NCI-H146 treated with DMSO at 0.1 percent for 48 hours (cell line): Measurements from ENCODE around the gene ZFAND2A.
"Not testable (repeated sequence)": the region's sequence is repeated elsewhere in the genome, so short reads cannot be mapped to it uniquely, and the experiment has no call there.

Experiments used
- DNase-seq: peaks from one replicate; lab custom pipeline; 2025; ENCODE audit not compliant: unreplicated experiment; lab: John Stamatoyannopoulos, UW

The ZFAND2A gene

DNA sequence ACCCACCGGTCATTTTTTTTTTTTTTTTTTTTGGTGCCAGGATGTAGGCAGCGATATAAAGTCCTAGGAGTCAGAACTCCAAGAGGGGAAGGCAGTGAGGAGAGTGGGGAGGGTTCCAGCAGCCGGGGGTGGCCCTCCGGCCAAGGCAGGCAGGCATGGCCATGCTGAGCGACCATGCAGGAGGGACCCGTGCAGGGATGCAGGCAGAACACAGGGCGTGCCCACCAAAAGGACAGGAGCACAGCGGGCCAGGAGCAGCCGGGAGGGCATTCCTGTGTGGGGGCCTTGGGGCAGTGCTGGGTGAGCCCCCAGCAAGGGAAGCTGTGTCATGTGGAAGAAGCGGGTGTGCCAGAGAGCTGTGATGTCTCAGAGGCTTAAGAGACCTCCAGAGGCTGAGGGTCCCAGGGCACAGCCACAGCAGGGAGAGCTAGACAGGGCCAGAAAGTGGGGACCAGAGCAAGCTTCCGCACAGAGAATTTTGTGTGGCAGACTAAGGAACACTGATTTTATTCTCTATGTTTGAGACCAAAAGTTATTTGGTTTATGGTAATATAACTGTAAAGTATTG is 5.7 kb downstream of the ZFAND2A start:
- DNase-seq: no peak

- no peak for DNase-seq
Observed at GRCh38 chr7:1152492-1152891, 7.5 kb downstream of the ZFAND2A start.

GRCh38 chr7:1151653-1152425 is 8.2 kb downstream of the ZFAND2A start:
- DNase-seq: no peak

- DNase-seq: no peak
Observed at GRCh38 chr7:1151156-1151555, 8.8 kb downstream of the ZFAND2A start.

- DNase-seq: no peak
Observed at GRCh38 chr7:1150400-1151002, 9.5 kb downstream of the ZFAND2A start.

GRCh38 chr7:1149351-1149794 is 10.6 kb downstream of the ZFAND2A start:
- no peak for DNase-seq

DNA sequence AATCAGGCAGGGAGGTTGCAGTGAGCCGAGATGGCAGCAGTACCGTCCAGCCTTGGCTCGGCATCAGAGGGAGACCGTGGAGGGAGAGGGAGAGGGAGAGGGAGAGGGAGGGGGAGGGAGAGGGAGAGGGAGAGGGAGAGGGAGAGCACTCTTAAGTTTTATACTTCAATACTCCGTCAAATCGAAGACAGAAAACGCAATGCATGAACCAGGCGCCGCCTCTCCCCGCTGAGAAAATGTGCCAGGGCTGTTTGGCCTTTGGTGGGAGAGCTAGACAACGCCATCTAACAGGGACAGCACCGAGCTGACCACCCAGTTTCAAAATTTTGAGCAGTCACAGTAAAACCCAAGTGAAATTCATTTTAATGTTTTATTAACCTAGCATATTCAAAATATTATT is 12.1 kb downstream of the ZFAND2A start:
- not testable (repeated sequence) for DNase-seq

GRCh38 chr7:1144269-1144771 is 15.7 kb downstream of the ZFAND2A start:
- peak; percentile 1 for DNase-seq

GRCh38 chr7:1143031-1143430 is 17.0 kb downstream of the ZFAND2A start:
- DNase-seq: not testable (repeated sequence)

DNA sequence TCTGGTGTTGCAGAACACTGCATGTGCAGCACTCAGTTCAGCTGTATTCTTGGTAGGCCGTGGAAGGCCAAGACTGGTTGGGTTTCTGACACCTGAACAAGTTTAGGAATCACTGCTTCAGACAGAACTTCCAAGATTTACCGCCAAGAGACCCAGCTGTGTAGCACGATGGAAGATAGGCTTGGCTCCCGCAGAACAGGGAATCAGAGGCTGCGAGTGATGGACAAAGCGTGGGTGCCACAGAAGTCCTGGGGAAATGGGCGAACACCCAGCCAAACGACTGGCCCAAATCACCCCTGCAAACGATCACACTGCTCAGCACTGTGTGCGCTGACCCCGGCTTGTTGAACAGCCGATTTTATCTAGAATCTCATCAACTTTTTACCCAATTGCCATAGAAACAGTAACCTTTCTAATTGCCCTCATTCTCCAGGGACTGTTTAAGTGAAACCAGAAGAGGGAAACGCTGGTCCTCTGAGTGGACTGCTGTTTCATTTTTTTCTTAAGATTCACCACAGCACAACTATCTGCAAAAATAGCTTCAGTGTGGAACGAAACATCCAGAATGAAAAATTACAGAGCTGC is 17.9 kb downstream of the ZFAND2A start:
- no peak for DNase-seq

DNA sequence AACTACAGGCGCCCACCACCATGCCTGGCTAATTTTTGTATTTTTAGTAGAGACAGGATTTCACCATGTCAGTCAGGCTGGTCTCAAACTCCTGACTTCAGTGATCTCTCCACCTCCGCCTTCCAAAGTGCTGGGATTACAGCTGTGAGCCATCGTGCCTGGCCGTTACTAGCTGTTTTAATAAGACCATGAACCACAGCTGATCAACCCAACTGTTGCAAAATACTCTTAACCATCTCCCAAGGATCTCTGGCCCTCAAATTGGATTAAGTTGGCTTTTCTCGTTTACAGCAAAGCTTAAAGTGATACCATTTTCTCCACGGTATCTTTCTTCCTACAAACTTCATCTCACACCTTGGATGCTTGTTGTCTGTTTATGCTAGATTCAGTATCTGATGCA is 18.3 kb downstream of the ZFAND2A start:
- DNase-seq: no peak

- no peak for DNase-seq
Observed at GRCh38 chr7:1140476-1141104, 19.4 kb downstream of the ZFAND2A start.

GRCh38 chr7:1137517-1138167 is 22.4 kb downstream of the ZFAND2A start:
- DNase-seq: peak; percentile 35

DNA sequence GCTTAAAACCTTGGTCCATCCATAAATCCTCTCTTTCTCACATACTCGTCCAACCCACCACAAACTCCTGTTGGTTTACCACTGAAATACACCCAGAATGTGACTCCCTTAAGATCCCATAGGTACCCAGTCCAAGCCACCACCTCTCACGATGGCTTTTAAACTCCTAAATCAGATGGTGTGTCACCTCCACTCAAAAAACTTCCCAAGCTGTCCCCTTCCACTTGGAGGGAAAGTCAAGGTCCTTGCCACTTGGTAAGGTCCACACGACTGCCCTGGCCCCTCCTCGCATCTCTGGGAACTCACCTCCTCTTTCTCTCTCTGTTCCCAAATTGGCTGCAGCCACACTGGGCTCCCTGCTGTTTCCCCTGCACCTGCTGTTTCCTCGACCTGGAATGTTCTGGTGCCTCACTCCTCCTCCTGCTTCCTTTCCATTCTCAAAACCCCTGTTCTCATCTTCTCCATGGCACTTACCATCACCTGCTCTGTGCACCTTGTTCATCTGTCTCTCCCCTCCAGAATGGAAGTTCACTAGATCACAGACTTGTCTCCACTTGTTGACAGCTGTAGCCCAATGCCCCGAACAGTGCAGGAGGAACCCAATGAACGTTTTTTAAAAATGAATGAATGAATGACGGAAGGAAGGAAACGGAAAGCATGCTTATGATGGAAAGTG is 23.0 kb downstream of the ZFAND2A start:
- DNase-seq: peak; percentile 37

GRCh38 chr7:1134951-1135350 is 25.0 kb downstream of the ZFAND2A start:
- no peak for DNase-seq

DNA sequence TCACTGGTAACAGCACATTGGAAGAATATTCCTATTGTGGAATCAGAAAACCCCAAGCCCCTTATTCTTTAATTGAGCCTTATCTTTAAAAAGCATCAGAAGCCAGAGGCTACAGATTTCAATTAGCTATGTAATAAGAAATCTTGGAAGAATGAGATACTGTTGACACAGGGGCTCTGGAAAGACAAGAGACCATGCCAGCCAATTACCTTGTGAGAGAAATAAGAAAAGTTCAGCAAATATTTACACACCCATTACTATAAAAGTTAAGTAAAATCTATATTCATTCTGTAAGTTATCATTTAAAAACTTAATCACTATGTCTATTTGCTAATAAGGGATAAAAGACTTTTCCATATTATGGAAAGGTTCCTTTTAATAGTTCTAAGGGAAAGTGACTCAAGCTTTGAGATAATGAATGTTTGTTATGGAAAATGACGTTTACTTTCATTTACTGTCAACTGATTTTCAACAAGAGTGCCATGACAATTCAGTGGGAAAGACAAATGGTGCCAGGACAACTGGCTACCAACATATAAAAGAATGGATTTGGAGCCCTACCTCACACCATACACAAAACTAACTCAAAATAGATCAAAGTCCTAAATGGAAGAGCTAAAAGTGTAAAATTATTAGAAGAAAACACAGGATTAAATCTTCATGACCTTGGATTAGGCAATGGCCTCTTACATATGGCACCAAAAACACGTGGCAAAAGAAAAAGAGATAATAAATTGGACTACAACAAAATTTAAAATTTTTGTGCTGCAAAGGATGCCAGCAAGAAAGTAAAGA is 28.3 kb downstream of the ZFAND2A start:
- peak; percentile 10 for DNase-seq

GRCh38 chr7:1130021-1130990 is 29.7 kb downstream of the ZFAND2A start:
- no peak for DNase-seq

DNA sequence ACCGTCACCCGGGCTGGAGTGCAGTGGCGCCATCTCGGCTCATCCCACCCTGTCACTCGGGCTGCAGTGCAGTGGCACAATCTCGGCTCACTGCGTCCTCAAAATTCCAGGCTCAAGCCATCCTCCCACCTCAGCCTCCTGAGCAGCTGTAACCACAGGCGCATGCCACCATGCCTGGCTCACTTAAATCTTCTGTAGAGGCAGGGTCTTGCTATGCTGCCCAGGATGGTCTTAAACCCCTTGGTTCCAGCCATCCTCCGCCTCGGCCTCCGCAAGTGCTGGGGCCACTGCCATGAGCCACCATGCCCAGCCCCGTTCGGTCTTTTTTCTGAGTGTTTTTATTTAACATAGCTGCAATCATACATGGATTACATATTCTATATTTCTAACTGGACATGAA is 30.6 kb downstream of the ZFAND2A start:
- no peak for DNase-seq
